GM23248 (cell line): Measurements from ENCODE around the gene ERMAP. TPM values are rescaled to one million over a fixed set of nuclear protein-coding genes. Genes with fewer than 3 reads are reported as not detected.

Source experiments
- DNase-seq: peaks from one replicate; pipeline ENCODE4 v3.0.0-alpha.2; 2015
- H2AFZ ChIP-seq: fragments of 200-600 bp; sonication (generic); 2 replicates; pipeline ENCODE4 v1.6.1; 2016; ENCODE audit warnings: antibody characterized with exemption
- H3F3A ChIP-seq: fragments of 200-600 bp; sonication (generic); 2 replicates; pipeline ENCODE4 v1.6.1; 2016; ENCODE audit warnings: mild to moderate bottlenecking, antibody characterized with exemption, mixed run types; ENCODE audit not compliant: insufficient read depth
- H3K27ac ChIP-seq: fragments of 200-600 bp; sonication (generic); 2 replicates; pipeline ENCODE4 v1.5.1; 2016; ENCODE audit warnings: mild to moderate bottlenecking
- H3K27me3 ChIP-seq: fragments of 200-600 bp; sonication (generic); replicated peaks from 2 replicates; pipeline ENCODE4 v1.6.1; 2016; ENCODE audit warnings: mild to moderate bottlenecking; ENCODE audit not compliant: insufficient read depth
- H3K36me3 ChIP-seq: fragments of 200-600 bp; sonication (generic); 2 replicates; pipeline ENCODE4 v1.6.1; 2016; ENCODE audit warnings: low read depth, mild to moderate bottlenecking
- H3K4me1 ChIP-seq: fragments of 200-600 bp; sonication (generic); 2 replicates; pipeline ENCODE4 v1.6.1; 2016; ENCODE audit warnings: mild to moderate bottlenecking; ENCODE audit not compliant: insufficient read depth
- H3K4me2 ChIP-seq: fragments of 200-600 bp; sonication (generic); one replicate; pipeline ENCODE4 v1.6.1; 2016; ENCODE audit warnings: mild to moderate bottlenecking; ENCODE audit not compliant: unreplicated experiment
- H3K4me3 ChIP-seq: fragments of 200-600 bp; sonication (generic); 2 replicates; pipeline ENCODE4 v1.5.1; 2016; ENCODE audit warnings: mild to moderate bottlenecking
- H3K79me2 ChIP-seq: fragments of 200-600 bp; sonication (generic); 2 replicates; pipeline ENCODE4 v1.6.1; 2016; ENCODE audit warnings: mild to moderate bottlenecking; ENCODE audit not compliant: insufficient read depth
- H3K9ac ChIP-seq: fragments of 200-600 bp; sonication (generic); 2 replicates; pipeline ENCODE4 v1.6.1; 2016; ENCODE audit warnings: mild to moderate bottlenecking
- H3K9me2 ChIP-seq: fragments of 200-600 bp; sonication (generic); 2 replicates; pipeline ENCODE4 v1.6.1; 2016; ENCODE audit warnings: mixed run types, mild to moderate bottlenecking, moderate library complexity; ENCODE audit not compliant: insufficient read depth
- H3K9me3 ChIP-seq: fragments of 200-600 bp; sonication (generic); one replicate; pipeline ENCODE4 v1.6.1; 2017; ENCODE audit warnings: low read depth
- H4K20me1 ChIP-seq: fragments of 200-600 bp; sonication (generic); 2 replicates; pipeline ENCODE4 v1.6.0; 2016; ENCODE audit not compliant: insufficient read depth
- EZH2 ChIP-seq: fragments of 200-600 bp; sonication (generic); IDR thresholded peaks from 2 replicates; pipeline ENCODE4 v1.6.1; 2018; ENCODE audit warnings: antibody characterized with exemption, mild to moderate bottlenecking; ENCODE audit not compliant: insufficient read depth, poor library complexity, severe bottlenecking
- EZH2phosphoT487 ChIP-seq: fragments of 200-600 bp; sonication (generic); IDR thresholded peaks from 2 replicates; pipeline ENCODE4 v1.6.1; 2018; ENCODE audit warnings: antibody characterized with exemption, moderate library complexity, mild to moderate bottlenecking, low read depth; ENCODE audit not compliant: insufficient read depth
- WGBS, 2 experiments: methylation state at CpG; one replicate each; pipeline ENCODE4 v1.1.6; 2015 to 2017; ENCODE audit warnings: low lambda C conversion rate in 2 of 2, low coverage in 1 of 2; ENCODE audit errors: missing lambda C conversion rate in 2 of 2; 5-methylcytosine and 5-hydroxymethylcytosine counted together
- in situ Hi-C: fragments of 300-500 bp; cut with MboI; formaldehyde crosslinking; loops from 2 replicates; pipeline ENCODE4 v1.15.0; 2020
- polyA plus RNA-seq: library from polyadenylated mRNA; unstranded; fragments of >200 nt; fragmentation: Nextera tagmentation; extraction: Ambion mirVana; gene quantifications from 2 replicates; pipeline ENCODE4 v1.2.1, GENCODE V29; 2016
- total RNA-seq: library from RNA; depleted of rRNA; stranded (reverse); fragments of >200 nt; shearing (Covaris generic); gene quantifications from 2 replicates; pipeline ENCODE4 v1.2.3, GENCODE V29; 2014

The ERMAP gene
- total and polyA plus RNA-seq, 2 experiments from 2014 or later, result 7.0 to 18.4 TPM

DNA sequence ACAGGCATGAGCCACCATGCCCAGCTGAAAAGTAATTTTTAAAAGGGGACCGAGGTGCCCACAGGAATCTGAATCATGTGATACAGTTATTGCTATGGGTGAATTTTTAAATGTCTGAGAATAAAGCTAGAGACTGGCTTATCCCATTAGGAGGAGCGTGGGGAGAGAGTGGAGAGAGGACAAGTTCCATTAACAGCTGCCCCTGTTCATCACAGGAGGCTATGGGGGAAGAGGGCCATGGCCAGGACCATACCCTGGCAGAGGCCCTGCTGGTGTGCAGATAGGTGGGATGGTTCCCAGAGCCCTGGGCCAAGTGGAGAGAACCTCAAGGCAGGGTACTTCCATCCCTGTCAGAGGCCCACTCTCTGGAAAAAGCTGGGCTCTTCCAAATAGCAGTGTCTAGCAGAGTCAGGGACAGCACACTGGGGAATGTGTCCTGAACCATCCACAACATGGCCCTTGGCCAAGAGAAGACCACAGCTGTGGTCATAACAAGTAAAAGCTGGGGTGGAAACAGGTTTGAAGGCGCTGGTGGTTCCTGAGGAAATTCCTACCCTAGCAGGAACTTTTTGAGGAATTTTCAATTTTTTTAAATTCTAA lies 15.8 kb downstream of the ERMAP start:
- WGBS, 2 experiments, result 85 to 88% methylated on average over 3 of the region's 3 CpGs
- Histone ChIP-seq H2AFZ (no peak overlapping the region), H3K9me3 (no peaks in the 10 kb centered on the region), H3K9ac (no peak overlapping the region), H3K27ac (no peak overlapping the region), H3K36me3 (peaks cover 16% of the 10 kb centered on the region; the same call in 1 of the 2 replicates), H4K20me1 (no peaks in the 10 kb centered on the region), H3K4me3 (no peak overlapping the region), H3K4me2 (no peak overlapping the region), H3K79me2 (no peaks in the 10 kb centered on the region), H3K27me3 (no peaks in the 10 kb centered on the region), H3F3A (no peaks in the 10 kb centered on the region), H3K4me1 (no peaks in the 10 kb centered on the region), H3K9me2 (no peaks in the 10 kb centered on the region)
- TF ChIP-seq EZH2 (no peak), EZH2phosphoT487 (no peak)
- no peak for DNase-seq
- in situ Hi-C loops, result no loop called here

DNA sequence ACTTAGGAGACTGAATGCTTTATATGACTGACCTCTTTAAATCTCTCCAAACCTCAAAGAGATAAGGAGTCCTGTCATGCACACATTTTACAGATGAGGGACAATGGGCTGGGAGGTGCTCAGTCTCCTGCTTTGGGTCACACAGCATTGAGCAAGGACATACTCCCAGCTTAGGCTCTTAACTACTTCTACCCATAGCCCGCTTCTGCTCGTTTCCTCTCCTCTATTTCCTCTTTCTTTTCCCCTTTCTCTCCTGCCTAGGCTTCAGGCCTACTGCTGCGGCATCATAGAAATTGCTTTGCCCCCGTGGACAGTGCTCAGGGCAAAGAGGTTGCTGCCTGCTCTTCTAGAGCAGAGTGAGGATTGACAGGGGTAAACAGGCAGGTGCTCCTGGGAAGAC lies 17.1 kb downstream of the ERMAP start:
- no peaks in the 10 kb centered on the region for H3K4me1 ChIP-seq
- H3K9me3 ChIP-seq, result no peaks in the 10 kb centered on the region
- no peaks in the 10 kb centered on the region for H4K20me1 ChIP-seq
- 94 to 98% methylated on average over 4 of the region's 4 CpGs for WGBS, 2 experiments
- no peaks in the 10 kb centered on the region for H3K27me3 ChIP-seq
- no peaks in the 10 kb centered on the region for H3F3A ChIP-seq
- no peak overlapping the region for H3K4me2 ChIP-seq
- DNase-seq, result no peak
- no peak overlapping the region for H2AFZ ChIP-seq
- no peak overlapping the region for H3K27ac ChIP-seq
- H3K79me2 ChIP-seq, result no peaks in the 10 kb centered on the region
- no peak for TF ChIP-seq EZH2
- TF ChIP-seq EZH2phosphoT487, result no peak
- H3K9ac ChIP-seq, result no peak overlapping the region
- peaks cover 16% of the 10 kb centered on the region; the same call in 1 of the 2 replicates for H3K36me3 ChIP-seq
- no peak overlapping the region for H3K4me3 ChIP-seq
- H3K9me2 ChIP-seq, result no peaks in the 10 kb centered on the region
- in situ Hi-C loops, result no loop called here

DNA sequence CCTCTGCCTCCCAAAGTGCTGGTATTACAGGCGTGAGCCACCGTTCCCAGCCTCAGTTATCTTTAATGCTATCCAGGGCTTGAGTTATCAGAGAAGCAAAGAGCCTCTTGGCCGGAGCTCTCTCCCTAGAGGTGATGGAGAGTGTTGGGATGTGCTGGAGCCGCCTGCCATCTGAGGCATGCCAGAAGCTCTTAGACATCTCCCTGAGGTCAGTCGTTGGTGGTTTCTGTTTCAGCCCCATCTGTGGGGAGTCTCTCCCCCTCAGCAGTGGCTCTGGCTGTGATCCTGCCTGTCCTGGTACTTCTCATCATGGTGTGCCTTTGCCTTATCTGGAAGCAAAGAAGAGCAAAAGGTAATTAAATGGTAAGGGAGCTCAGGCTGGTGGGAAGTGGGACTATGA lies 17.9 kb downstream of the ERMAP start:
- H3K4me2 ChIP-seq, result no peak overlapping the region
- no peaks in the 10 kb centered on the region for H3K79me2 ChIP-seq
- TF ChIP-seq EZH2phosphoT487 (no peak), EZH2 (no peak)
- in situ Hi-C loops, result no loop called here
- no peak overlapping the region for H3K27ac ChIP-seq
- no peaks in the 10 kb centered on the region for H3K27me3 ChIP-seq
- H2AFZ ChIP-seq, result no peak overlapping the region
- H3K9me3 ChIP-seq, result no peaks in the 10 kb centered on the region
- no peaks in the 10 kb centered on the region for H4K20me1 ChIP-seq
- H3K4me3 ChIP-seq, result no peak overlapping the region
- H3F3A ChIP-seq, result no peaks in the 10 kb centered on the region
- no peak overlapping the region for H3K9ac ChIP-seq
- DNase-seq, result no peak
- H3K36me3 ChIP-seq, result peaks cover 16% of the 10 kb centered on the region; the same call in 1 of the 2 replicates
- H3K4me1 ChIP-seq, result no peaks in the 10 kb centered on the region
- WGBS, 2 experiments, result 84 to 85% methylated on average over 5 of the region's 5 CpGs
- H3K9me2 ChIP-seq, result no peaks in the 10 kb centered on the region

DNA sequence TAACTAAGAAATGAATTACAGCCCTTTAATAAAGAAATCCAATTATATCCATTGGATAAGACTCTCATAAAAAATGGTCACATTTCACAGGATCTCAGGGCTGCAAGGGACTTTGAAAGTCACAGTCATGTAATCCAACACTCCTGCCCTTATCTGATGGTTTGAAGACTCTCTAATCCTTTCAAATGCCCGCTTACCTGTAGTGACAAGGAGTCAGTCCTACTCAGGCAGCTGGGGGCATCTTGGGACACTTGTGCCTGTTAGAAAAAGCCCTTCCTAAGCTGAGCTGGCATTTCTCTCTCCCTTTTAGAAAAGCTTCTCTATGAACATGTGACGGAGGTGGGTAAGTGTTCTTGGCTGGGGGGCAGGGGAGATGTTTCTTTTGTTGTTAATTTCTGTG lies 18.5 kb downstream of the ERMAP start:
- TF ChIP-seq EZH2phosphoT487 (no peak), EZH2 (no peak)
- Histone ChIP-seq H3K79me2 (no peaks in the 10 kb centered on the region), H3K27ac (no peak overlapping the region), H3K4me2 (no peak overlapping the region), H3K27me3 (no peaks in the 10 kb centered on the region), H2AFZ (no peak overlapping the region), H3K4me1 (no peaks in the 10 kb centered on the region), H3K36me3 (peaks cover 16% of the 10 kb centered on the region; the same call in 1 of the 2 replicates), H4K20me1 (no peaks in the 10 kb centered on the region), H3K4me3 (no peak overlapping the region), H3K9me2 (no peaks in the 10 kb centered on the region), H3F3A (no peaks in the 10 kb centered on the region), H3K9me3 (no peaks in the 10 kb centered on the region), H3K9ac (no peak overlapping the region)
- in situ Hi-C loops, result no loop called here
- 100% methylated on average over 2 of the region's 2 CpGs for WGBS, 2 experiments
- DNase-seq, result no peak

DNA sequence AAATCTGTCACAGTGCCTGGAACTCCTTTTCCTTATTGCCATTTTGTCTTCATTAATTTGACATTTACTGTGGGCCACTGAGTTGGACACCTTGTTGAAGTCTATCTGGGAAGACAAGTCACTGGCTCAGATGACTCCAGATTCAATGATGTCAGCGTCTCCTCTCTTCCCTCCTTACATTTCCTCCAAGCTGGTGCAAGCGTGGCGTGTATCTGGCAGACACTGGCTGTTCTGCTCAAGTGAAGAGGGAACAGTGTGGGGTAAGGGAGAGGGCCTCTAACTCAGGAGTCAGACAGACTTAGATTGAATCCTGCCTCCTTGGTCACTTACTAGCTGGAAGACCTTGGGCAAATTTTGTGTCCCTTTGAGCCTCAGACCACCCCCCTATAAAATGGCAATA lies 20.8 kb downstream of the ERMAP start:
- H3K4me1 ChIP-seq, result no peaks in the 10 kb centered on the region
- DNase-seq, result no peak
- 48% methylated on average over 3 of the region's 3 CpGs for WGBS, 2 experiments
- H3K4me2 ChIP-seq, result no peak overlapping the region
- in situ Hi-C loops, result no loop called here
- no peaks in the 10 kb centered on the region for H3K27me3 ChIP-seq
- H3K9me3 ChIP-seq, result no peaks in the 10 kb centered on the region
- TF ChIP-seq EZH2, result no peak
- TF ChIP-seq EZH2phosphoT487, result no peak
- H3F3A ChIP-seq, result no peaks in the 10 kb centered on the region
- no peaks in the 10 kb centered on the region for H3K9me2 ChIP-seq
- H3K4me3 ChIP-seq, result no peak overlapping the region
- no peak overlapping the region for H2AFZ ChIP-seq
- peaks cover 22% of the 10 kb centered on the region; the same call in 1 of the 2 replicates for H3K36me3 ChIP-seq
- H3K27ac ChIP-seq, result no peak overlapping the region
- no peak overlapping the region for H3K9ac ChIP-seq
- H3K79me2 ChIP-seq, result no peaks in the 10 kb centered on the region
- no peaks in the 10 kb centered on the region for H4K20me1 ChIP-seq
